Neural progenitor cell (in vitro differentiated cells): ENCODE data around the gene CCM2. TPM values are rescaled to one million over a fixed set of nuclear protein-coding genes. Genes with fewer than 3 reads are reported as not detected.
A peak's percentile ranks its signal among the peaks of the same experiment; 100 is the strongest.

Experiments used
- DNase-seq: peaks from one replicate; pipeline ENCODE4 v3.0.0-alpha.2; 2016; ENCODE audit warnings: low spot score
- H2AFZ ChIP-seq: fragments of 200-600 bp; sonication (generic); replicated peaks from 2 replicates; pipeline ENCODE4 v1.6.1; 2016; ENCODE audit warnings: antibody characterized with exemption
- H3F3A ChIP-seq: fragments of 200-600 bp; sonication (generic); 2 replicates; pipeline ENCODE4 v1.6.1; 2016; ENCODE audit warnings: antibody characterized with exemption, low read depth
- H3K27ac ChIP-seq: fragments of 200-600 bp; sonication (generic); 2 replicates; pipeline ENCODE4 v1.5.1; 2016; ENCODE audit warnings: mild to moderate bottlenecking
- H3K27me3 ChIP-seq: fragments of 200-600 bp; sonication (generic); 2 replicates; pipeline ENCODE4 v1.6.1; 2016; ENCODE audit warnings: mild to moderate bottlenecking, moderate library complexity
- H3K36me3 ChIP-seq: fragments of 200-600 bp; sonication (generic); 2 replicates; pipeline ENCODE4 v1.5.1; 2016
- H3K4me1 ChIP-seq: fragments of 200-600 bp; sonication (generic); 2 replicates; pipeline ENCODE4 v1.6.1; 2016; ENCODE audit warnings: mixed run types
- H3K4me2 ChIP-seq: fragments of 200-600 bp; sonication (generic); 2 replicates; pipeline ENCODE4 v1.6.1; 2016
- H3K4me3 ChIP-seq: fragments of 200-600 bp; sonication (generic); 2 replicates; pipeline ENCODE4 v1.5.1; 2016
- H3K79me2 ChIP-seq: fragments of 200-600 bp; sonication (generic); 2 replicates; pipeline ENCODE4 v1.6.1; 2016; ENCODE audit warnings: low read depth
- H3K9ac ChIP-seq: fragments of 200-600 bp; sonication (generic); 2 replicates; pipeline ENCODE4 v1.6.1; 2016
- H3K9me3 ChIP-seq: fragments of 200-600 bp; sonication (generic); 2 replicates; pipeline ENCODE4 v1.5.1; 2016; ENCODE audit warnings: low read depth
- H4K20me1 ChIP-seq: fragments of 200-600 bp; sonication (generic); 2 replicates; pipeline ENCODE4 v1.6.1; 2016; ENCODE audit warnings: low read depth
- H3K27ac Mint-ChIP-seq: 3 replicates; pipeline ENCODE4 v1.8.0; 2021; ENCODE audit warnings: mixed read lengths
- H3K27me3 Mint-ChIP-seq: 2 replicates; pipeline ENCODE4 v1.8.0; 2022; ENCODE audit warnings: low read depth, mild to moderate bottlenecking, inconsistent platforms, moderate library complexity, mixed read lengths; ENCODE audit not compliant: insufficient read depth
- H3K36me3 Mint-ChIP-seq: 3 replicates; pipeline ENCODE4 v1.8.0; 2021; ENCODE audit warnings: mixed read lengths
- H3K4me1 Mint-ChIP-seq: 3 replicates; pipeline ENCODE4 v1.8.0; 2021; ENCODE audit warnings: mixed read lengths
- H3K4me3 Mint-ChIP-seq: 3 replicates; pipeline ENCODE4 v1.8.0; 2021; ENCODE audit warnings: mild to moderate bottlenecking, moderate library complexity, mixed read lengths
- H3K9me3 Mint-ChIP-seq: 3 replicates; pipeline ENCODE4 v1.8.0; 2020; ENCODE audit warnings: mixed read lengths
- EZH2 ChIP-seq: fragments of 200-600 bp; sonication (generic); IDR thresholded peaks from 2 replicates; pipeline ENCODE4 v1.6.1; 2017; ENCODE audit warnings: antibody characterized with exemption, mild to moderate bottlenecking, moderate library complexity
- EZH2phosphoT487 ChIP-seq: fragments of 200-600 bp; sonication (generic); IDR thresholded peaks from 2 replicates; pipeline ENCODE4 v1.6.1; 2017; ENCODE audit warnings: antibody characterized with exemption
- total RNA-seq: library from RNA; depleted of rRNA; stranded (reverse); fragments of >200 nt; gene quantifications from 2 replicates; pipeline ENCODE4 v1.2.3, GENCODE V29; 2015; ENCODE audit warnings: low replicate concordance
- TF ChIP-seq, protein P1 (sequence below): fragments of 200-600 bp; sonication (generic); IDR thresholded peaks from 2 replicates; pipeline ENCODE4 v1.5.1; 2017; ENCODE audit warnings: antibody characterized with exemption, mild to moderate bottlenecking

The CCM2 gene
- total RNA-seq, 1 donor from 2014 or later, result 21.8 TPM

DNA sequence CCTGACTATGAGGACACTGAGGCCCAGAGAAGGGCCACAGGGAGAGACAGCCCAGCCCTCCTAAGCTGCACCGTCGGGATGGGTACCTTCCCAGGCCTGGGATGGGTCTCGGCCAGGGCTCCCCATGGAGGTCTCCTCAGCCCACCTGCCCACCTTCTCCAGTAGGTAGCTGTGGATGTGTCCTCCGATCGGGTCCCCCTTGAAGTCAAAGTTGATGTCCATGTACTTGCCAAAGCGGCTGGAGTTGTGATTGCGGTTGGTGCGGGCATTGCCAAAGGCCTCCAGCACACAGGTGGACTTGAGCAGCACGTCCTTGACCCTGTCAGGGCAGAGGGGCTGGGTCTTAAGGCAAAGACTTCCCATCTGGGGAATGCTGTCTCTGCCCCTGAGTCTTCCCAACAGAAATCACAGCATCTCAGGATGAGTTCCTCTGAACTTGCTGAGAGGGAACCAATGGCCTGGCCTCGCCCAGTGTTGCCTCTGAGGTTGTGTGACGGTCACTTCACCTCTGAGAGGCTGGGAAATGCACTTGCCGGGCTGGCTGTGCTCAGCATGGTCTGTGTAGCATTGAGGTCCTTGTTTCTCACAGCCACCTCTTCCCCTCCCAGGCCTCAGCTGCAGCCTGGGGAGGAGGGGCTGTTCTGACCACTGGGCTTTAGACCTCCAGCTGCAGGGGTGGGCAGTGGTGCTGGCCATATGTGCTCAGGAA, 24.5 kb upstream of the CCM2 start:
- no peak overlapping the region for H3K27ac ChIP-seq
- no peak for DNase-seq
- H3K4me3 Mint-ChIP-seq, result no peak overlapping the region
- H3K4me2 ChIP-seq, result no peak overlapping the region
- no peaks in the 10 kb centered on the region for H3F3A ChIP-seq
- no peak overlapping the region for H3K4me3 ChIP-seq
- H3K36me3 Mint-ChIP-seq, result no peaks in the 10 kb centered on the region
- H2AFZ ChIP-seq, result no peak overlapping the region
- H3K9me3 ChIP-seq, result no peaks in the 10 kb centered on the region
- H4K20me1 ChIP-seq, result no peaks in the 10 kb centered on the region
- H3K4me1 Mint-ChIP-seq, result peaks cover 3% of the 10 kb centered on the region
- no peaks in the 10 kb centered on the region for H3K79me2 ChIP-seq
- H3K27me3 Mint-ChIP-seq, result peaks cover 2% of the 10 kb centered on the region
- H3K9me3 Mint-ChIP-seq, result no peaks in the 10 kb centered on the region
- no peak for TF ChIP-seq EZH2phosphoT487
- TF ChIP-seq, protein P1, sequence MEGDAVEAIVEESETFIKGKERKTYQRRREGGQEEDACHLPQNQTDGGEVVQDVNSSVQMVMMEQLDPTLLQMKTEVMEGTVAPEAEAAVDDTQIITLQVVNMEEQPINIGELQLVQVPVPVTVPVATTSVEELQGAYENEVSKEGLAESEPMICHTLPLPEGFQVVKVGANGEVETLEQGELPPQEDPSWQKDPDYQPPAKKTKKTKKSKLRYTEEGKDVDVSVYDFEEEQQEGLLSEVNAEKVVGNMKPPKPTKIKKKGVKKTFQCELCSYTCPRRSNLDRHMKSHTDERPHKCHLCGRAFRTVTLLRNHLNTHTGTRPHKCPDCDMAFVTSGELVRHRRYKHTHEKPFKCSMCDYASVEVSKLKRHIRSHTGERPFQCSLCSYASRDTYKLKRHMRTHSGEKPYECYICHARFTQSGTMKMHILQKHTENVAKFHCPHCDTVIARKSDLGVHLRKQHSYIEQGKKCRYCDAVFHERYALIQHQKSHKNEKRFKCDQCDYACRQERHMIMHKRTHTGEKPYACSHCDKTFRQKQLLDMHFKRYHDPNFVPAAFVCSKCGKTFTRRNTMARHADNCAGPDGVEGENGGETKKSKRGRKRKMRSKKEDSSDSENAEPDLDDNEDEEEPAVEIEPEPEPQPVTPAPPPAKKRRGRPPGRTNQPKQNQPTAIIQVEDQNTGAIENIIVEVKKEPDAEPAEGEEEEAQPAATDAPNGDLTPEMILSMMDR, result no peak
- no peak for TF ChIP-seq EZH2
- H3K36me3 ChIP-seq, result no peaks in the 10 kb centered on the region
- no peaks in the 10 kb centered on the region for H3K4me1 ChIP-seq
- H3K27me3 ChIP-seq, result no peaks in the 10 kb centered on the region
- no peak overlapping the region for H3K27ac Mint-ChIP-seq
- no peak overlapping the region for H3K9ac ChIP-seq

DNA sequence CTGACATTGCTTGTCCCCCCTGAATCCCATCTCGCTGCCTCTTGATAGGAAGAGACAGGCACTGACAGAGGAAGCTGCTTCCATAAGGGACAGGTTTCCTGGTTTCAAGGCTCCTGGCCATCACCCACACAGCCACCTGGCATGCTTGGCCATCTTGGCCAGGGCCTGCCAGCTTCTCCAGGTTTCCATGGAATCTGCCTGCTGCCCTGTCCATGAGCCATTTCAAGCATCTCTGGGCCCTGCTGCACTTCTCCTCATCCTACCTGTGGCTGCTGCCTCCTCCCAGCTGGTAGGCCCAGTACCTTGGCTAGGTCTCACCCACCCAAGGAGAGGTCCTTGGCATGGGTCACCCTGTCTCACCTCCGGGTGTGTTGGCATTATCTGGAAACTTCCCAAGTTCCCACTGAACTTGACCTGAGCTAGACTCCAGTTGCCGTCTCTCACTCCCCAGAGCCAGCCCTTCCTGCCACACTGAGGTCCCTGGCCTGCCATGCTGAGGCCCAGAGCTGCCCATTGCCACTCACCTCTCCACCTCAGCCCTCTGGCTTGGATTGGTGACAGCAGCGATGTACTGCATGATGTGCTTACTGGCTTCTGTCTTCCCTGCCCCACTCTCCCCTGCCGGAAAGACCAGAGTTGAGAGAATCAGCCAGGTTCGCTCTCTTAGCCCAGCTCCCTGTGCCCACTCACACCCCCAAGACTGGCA, 23.8 kb upstream of the CCM2 start:
- no peaks in the 10 kb centered on the region for H3K9me3 ChIP-seq
- no peak overlapping the region for H3K27ac ChIP-seq
- H3K27me3 Mint-ChIP-seq, result peaks cover 2% of the 10 kb centered on the region
- TF ChIP-seq EZH2phosphoT487 (no peak), EZH2 (no peak)
- TF ChIP-seq, protein P1, result no peak
- H3K79me2 ChIP-seq, result no peaks in the 10 kb centered on the region
- no peaks in the 10 kb centered on the region for H3F3A ChIP-seq
- H3K4me1 ChIP-seq, result no peaks in the 10 kb centered on the region
- peak overlapping the region; percentile 62 for H3K4me3 Mint-ChIP-seq
- H4K20me1 ChIP-seq, result no peaks in the 10 kb centered on the region
- H3K36me3 ChIP-seq, result no peaks in the 10 kb centered on the region
- no peak overlapping the region for H2AFZ ChIP-seq
- no peaks in the 10 kb centered on the region for H3K9me3 Mint-ChIP-seq
- H3K9ac ChIP-seq, result no peak overlapping the region
- no peak overlapping the region for H3K27ac Mint-ChIP-seq
- no peak overlapping the region for H3K4me2 ChIP-seq
- no peak overlapping the region for H3K4me3 ChIP-seq
- no peak for DNase-seq
- no peaks in the 10 kb centered on the region for H3K27me3 ChIP-seq
- peaks cover 6% of the 10 kb centered on the region for H3K36me3 Mint-ChIP-seq
- peaks cover 3% of the 10 kb centered on the region for H3K4me1 Mint-ChIP-seq

DNA sequence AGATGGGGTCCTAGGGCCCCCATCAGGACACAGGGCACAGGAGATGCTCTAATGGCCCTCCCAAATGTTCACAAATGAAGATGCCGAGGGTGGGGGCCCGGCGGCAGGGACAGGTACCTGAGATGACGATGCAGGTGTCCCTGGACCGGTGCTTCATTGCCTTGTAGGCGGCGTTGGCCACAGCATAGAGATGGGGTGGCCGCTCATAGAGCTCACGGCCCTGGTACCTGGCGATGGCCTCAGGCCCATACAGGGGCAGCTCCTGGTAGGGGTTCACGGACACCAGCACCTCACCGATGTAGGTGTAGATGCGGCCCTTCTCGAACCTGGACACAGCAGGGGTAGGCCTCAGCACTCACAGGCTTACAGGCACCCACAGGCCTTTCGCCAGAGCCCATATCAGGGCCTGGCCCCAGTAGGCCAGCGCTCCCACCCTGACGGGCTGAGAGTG, 23.2 kb upstream of the CCM2 start:
- H3K9me3 Mint-ChIP-seq, result no peaks in the 10 kb centered on the region
- TF ChIP-seq EZH2phosphoT487 (no peak), EZH2 (no peak)
- TF ChIP-seq, protein P1, result no peak
- no peaks in the 10 kb centered on the region for H3K36me3 ChIP-seq

More for the DNA sequence above, 23.2 kb upstream of the CCM2 start:
- H4K20me1 ChIP-seq, result no peaks in the 10 kb centered on the region
- peaks cover under 1% of the 10 kb centered on the region for H3K27me3 Mint-ChIP-seq
- no peak overlapping the region for H3K9ac ChIP-seq
- no peaks in the 10 kb centered on the region for H3K27me3 ChIP-seq
- DNase-seq, result no peak
- peaks cover 7% of the 10 kb centered on the region for H3K36me3 Mint-ChIP-seq
- H3K27ac ChIP-seq, result no peak overlapping the region
- H3K79me2 ChIP-seq, result no peaks in the 10 kb centered on the region
- no peak overlapping the region for H3K27ac Mint-ChIP-seq
- no peaks in the 10 kb centered on the region for H3K9me3 ChIP-seq
- no peaks in the 10 kb centered on the region for H3K4me1 ChIP-seq
- H3F3A ChIP-seq, result peaks cover 3% of the 10 kb centered on the region
- H3K4me1 Mint-ChIP-seq, result peaks cover 2% of the 10 kb centered on the region
- H3K4me2 ChIP-seq, result no peak overlapping the region
- no peak overlapping the region for H2AFZ ChIP-seq
- no peak overlapping the region for H3K4me3 ChIP-seq
- H3K4me3 Mint-ChIP-seq, result no peak overlapping the region
